GM23338 (cell line): ENCODE measurements around the gene DGKH. TPM values are rescaled to one million over a fixed set of nuclear protein-coding genes. Genes with fewer than 3 reads are reported as not detected.

Source experiments
- ATAC-seq: fragments of 200-7000 bp; cut with Tn5 transposase; 3 replicates; pipeline ENCODE4 v1.9.1; 2020
- DNase-seq: peaks from one replicate; pipeline ENCODE4 v3.0.0-alpha.2; 2015; ENCODE audit warnings: low spot score
- H2AFZ ChIP-seq: fragments of 200-600 bp; sonication (generic); 2 replicates; pipeline ENCODE4 v1.8.0; 2016; ENCODE audit warnings: antibody characterized with exemption, mild to moderate bottlenecking, moderate library complexity
- H3F3A ChIP-seq: fragments of 200-600 bp; sonication (generic); replicated peaks from 2 replicates; pipeline ENCODE4 v1.8.0; 2017; ENCODE audit warnings: antibody characterized with exemption, mixed run types, low read depth
- H3K27ac ChIP-seq: fragments of 200-600 bp; sonication (generic); 2 replicates; pipeline ENCODE4 v1.6.1; 2016; ENCODE audit warnings: low read depth
- H3K27me3 ChIP-seq: fragments of 200-600 bp; sonication (generic); 2 replicates; pipeline ENCODE4 v1.8.0; 2016; ENCODE audit warnings: mild to moderate bottlenecking, mixed run types, moderate library complexity; ENCODE audit not compliant: insufficient read depth
- H3K36me3 ChIP-seq: fragments of 200-600 bp; sonication (generic); 2 replicates; pipeline ENCODE4 v1.8.0; 2016; ENCODE audit warnings: mild to moderate bottlenecking; ENCODE audit not compliant: insufficient read depth
- H3K4me1 ChIP-seq: fragments of 200-600 bp; sonication (generic); 2 replicates; pipeline ENCODE4 v1.8.0; 2016; ENCODE audit warnings: mild to moderate bottlenecking, moderate library complexity; ENCODE audit not compliant: insufficient read depth
- H3K4me2 ChIP-seq: fragments of 200-600 bp; sonication (generic); 2 replicates; pipeline ENCODE4 v1.7.1; 2017; ENCODE audit warnings: mixed run types
- H3K4me3 ChIP-seq: fragments of 200-600 bp; sonication (generic); 2 replicates; pipeline ENCODE4 v1.6.1; 2016; ENCODE audit warnings: mixed run types
- H3K79me2 ChIP-seq: fragments of 200-600 bp; sonication (generic); replicated peaks from 2 replicates; pipeline ENCODE4 v1.8.0; 2017; ENCODE audit warnings: mild to moderate bottlenecking; ENCODE audit not compliant: insufficient read depth
- H3K9me2 ChIP-seq: fragments of 200-600 bp; sonication (generic); 2 replicates; pipeline ENCODE4 v1.8.0; 2017; ENCODE audit not compliant: insufficient read depth
- H4K20me1 ChIP-seq: fragments of 200-600 bp; sonication (generic); replicated peaks from 2 replicates; pipeline ENCODE4 v1.8.0; 2017; ENCODE audit warnings: mild to moderate bottlenecking; ENCODE audit not compliant: insufficient read depth
- H3K27ac Mint-ChIP-seq: 2 replicates; pipeline ENCODE4 v1.8.0; 2020; ENCODE audit warnings: inconsistent platforms, mild to moderate bottlenecking, moderate library complexity, mixed read lengths
- H3K27me3 Mint-ChIP-seq: 3 replicates; pipeline ENCODE4 v1.8.0; 2022; ENCODE audit warnings: low read depth, mild to moderate bottlenecking, moderate library complexity, mixed read lengths, inconsistent platforms; ENCODE audit not compliant: insufficient read depth, poor library complexity
- H3K36me3 Mint-ChIP-seq: 3 replicates; pipeline ENCODE4 v1.8.0; 2021; ENCODE audit warnings: low read depth, mild to moderate bottlenecking, inconsistent platforms, moderate library complexity, mixed read lengths
- H3K4me1 Mint-ChIP-seq: 3 replicates; pipeline ENCODE4 v1.8.0; 2020; ENCODE audit warnings: mild to moderate bottlenecking, inconsistent platforms, mixed read lengths
- H3K4me3 Mint-ChIP-seq: 3 replicates; pipeline ENCODE4 v1.8.0; 2021; ENCODE audit warnings: moderate library complexity, mild to moderate bottlenecking, inconsistent platforms, mixed read lengths
- H3K9me3 Mint-ChIP-seq: 3 replicates; pipeline ENCODE4 v1.8.0; 2020; ENCODE audit warnings: moderate library complexity, mild to moderate bottlenecking, inconsistent platforms, mixed read lengths
- CREB1 ChIP-seq: fragments of 250-450 bp; sonication (Bioruptor Pico); IDR thresholded peaks from 2 replicates; pipeline ENCODE4 v1.5.0; 2020; ENCODE audit warnings: low read depth, mild to moderate bottlenecking, moderate library complexity
- EZH2 ChIP-seq: fragments of 200-600 bp; sonication (generic); IDR thresholded peaks from one replicate; pipeline ENCODE4 v1.8.0; 2017; ENCODE audit warnings: antibody characterized with exemption, mild to moderate bottlenecking, low read depth; ENCODE audit not compliant: unreplicated experiment
- JUNB ChIP-seq: IDR thresholded peaks from one replicate; pipeline ENCODE4 v1.6.1; 2016; ENCODE audit warnings: antibody characterized with exemption; ENCODE audit not compliant: unreplicated experiment
- NANOG ChIP-seq: IDR thresholded peaks from 2 replicates; pipeline ENCODE4 v1.6.1; 2016; ENCODE audit warnings: antibody characterized with exemption, borderline replicate concordance
- POLR2AphosphoS5 ChIP-seq: IDR thresholded peaks from 2 replicates; pipeline ENCODE4 v1.6.1; 2016; ENCODE audit warnings: antibody characterized with exemption, low read depth
- REST ChIP-seq: IDR thresholded peaks from one replicate; pipeline ENCODE4 v1.6.1; 2018; ENCODE audit warnings: antibody characterized with exemption; ENCODE audit not compliant: unreplicated experiment
- STAT1 ChIP-seq: IDR thresholded peaks from one replicate; pipeline ENCODE4 v1.6.1; 2016; ENCODE audit warnings: antibody characterized with exemption; ENCODE audit not compliant: unreplicated experiment
- ZNF331 ChIP-seq: fragments of 250-450 bp; sonication (Bioruptor Pico); IDR thresholded peaks from 2 replicates; pipeline ENCODE4 v1.5.0; 2020; ENCODE audit warnings: low read depth, mild to moderate bottlenecking, moderate library complexity
- polyA plus RNA-seq: library from polyadenylated mRNA; unstranded; fragments of >200 nt; fragmentation: Nextera tagmentation; extraction: Ambion mirVana; gene quantifications from 2 replicates; pipeline ENCODE4 v1.2.1, GENCODE V29; 2016
- total RNA-seq: library from RNA; depleted of rRNA; stranded (reverse); fragments of >200 nt; shearing (Covaris generic); gene quantifications from 2 replicates; pipeline ENCODE4 v1.2.3, GENCODE V29; 2014
- TF ChIP-seq, protein P1 (sequence below): IDR thresholded peaks from 2 replicates; pipeline ENCODE4 v1.6.1; 2016; ENCODE audit warnings: antibody characterized with exemption
- TF ChIP-seq, protein P2 (sequence below): fragments of 250-450 bp; sonication (Bioruptor Pico); IDR thresholded peaks from 2 replicates; pipeline ENCODE4 v1.5.0; 2020; ENCODE audit warnings: mild to moderate bottlenecking, moderate library complexity

The DGKH gene
- total and polyA plus RNA-seq, 2 experiments from 2014 or later = 2.1 to 7.5 TPM

GRCh38 chr13:42146359-42146758 is 97.9 kb downstream of the DGKH start (continued):
- TF ChIP-seq REST = no peak

DNA sequence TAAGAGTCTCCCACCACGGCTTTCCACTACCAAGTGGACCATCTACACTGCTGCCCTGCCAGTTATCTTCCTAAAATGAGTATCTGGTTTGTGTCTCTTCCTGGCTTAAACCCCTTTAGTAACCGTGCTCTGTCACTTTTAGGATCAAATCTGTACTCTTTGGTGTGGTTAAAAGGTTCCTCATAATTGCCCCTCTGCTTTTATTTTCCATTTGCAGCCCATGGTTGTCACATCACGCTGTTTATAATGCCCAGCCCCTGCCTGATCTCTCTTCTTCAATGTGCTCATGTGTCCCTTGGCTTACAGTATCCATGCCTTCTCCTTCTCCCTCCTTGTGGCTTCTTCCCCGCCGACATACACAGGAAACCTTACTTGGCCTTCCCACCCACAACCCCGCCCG is 100.1 kb downstream of the DGKH start:
- H3K4me3 ChIP-seq = no peak overlapping the region
- H3K4me1 Mint-ChIP-seq = peaks cover 5% of the 10 kb centered on the region; the same call in 1 of the 3 replicates
- no peaks in the 10 kb centered on the region for H3K79me2 ChIP-seq
- no peaks in the 10 kb centered on the region for H3K9me2 ChIP-seq
- no peak overlapping the region for H2AFZ ChIP-seq
- H3K36me3 Mint-ChIP-seq = no peaks in the 10 kb centered on the region; the same call in 2 of the 3 replicates
- H3K4me3 Mint-ChIP-seq = no peak overlapping the region
- no peak overlapping the region for H3K27ac Mint-ChIP-seq
- H3K4me2 ChIP-seq = no peak overlapping the region
- no peaks in the 10 kb centered on the region for H3K9me3 Mint-ChIP-seq
- H3K27ac ChIP-seq = no peak overlapping the region
- H3K4me1 ChIP-seq = no peaks in the 10 kb centered on the region
- DNase-seq (no peak), ATAC-seq (no peak)
- no peaks in the 10 kb centered on the region for H3K27me3 ChIP-seq
- H3F3A ChIP-seq = no peaks in the 10 kb centered on the region
- peaks cover 2% of the 10 kb centered on the region for H3K27me3 Mint-ChIP-seq
- H3K36me3 ChIP-seq = no peaks in the 10 kb centered on the region
- H4K20me1 ChIP-seq = no peaks in the 10 kb centered on the region
- TF ChIP-seq CREB1 = no peak
- TF ChIP-seq STAT1 = no peak
- TF ChIP-seq, protein P1, sequence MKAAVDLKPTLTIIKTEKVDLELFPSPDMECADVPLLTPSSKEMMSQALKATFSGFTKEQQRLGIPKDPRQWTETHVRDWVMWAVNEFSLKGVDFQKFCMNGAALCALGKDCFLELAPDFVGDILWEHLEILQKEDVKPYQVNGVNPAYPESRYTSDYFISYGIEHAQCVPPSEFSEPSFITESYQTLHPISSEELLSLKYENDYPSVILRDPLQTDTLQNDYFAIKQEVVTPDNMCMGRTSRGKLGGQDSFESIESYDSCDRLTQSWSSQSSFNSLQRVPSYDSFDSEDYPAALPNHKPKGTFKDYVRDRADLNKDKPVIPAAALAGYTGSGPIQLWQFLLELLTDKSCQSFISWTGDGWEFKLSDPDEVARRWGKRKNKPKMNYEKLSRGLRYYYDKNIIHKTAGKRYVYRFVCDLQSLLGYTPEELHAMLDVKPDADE = no peak
- no peak for TF ChIP-seq REST
- no peak for TF ChIP-seq ZNF331 (CRISPR knock-in tag)
- no peak for TF ChIP-seq POLR2AphosphoS5
- TF ChIP-seq, protein P2, sequence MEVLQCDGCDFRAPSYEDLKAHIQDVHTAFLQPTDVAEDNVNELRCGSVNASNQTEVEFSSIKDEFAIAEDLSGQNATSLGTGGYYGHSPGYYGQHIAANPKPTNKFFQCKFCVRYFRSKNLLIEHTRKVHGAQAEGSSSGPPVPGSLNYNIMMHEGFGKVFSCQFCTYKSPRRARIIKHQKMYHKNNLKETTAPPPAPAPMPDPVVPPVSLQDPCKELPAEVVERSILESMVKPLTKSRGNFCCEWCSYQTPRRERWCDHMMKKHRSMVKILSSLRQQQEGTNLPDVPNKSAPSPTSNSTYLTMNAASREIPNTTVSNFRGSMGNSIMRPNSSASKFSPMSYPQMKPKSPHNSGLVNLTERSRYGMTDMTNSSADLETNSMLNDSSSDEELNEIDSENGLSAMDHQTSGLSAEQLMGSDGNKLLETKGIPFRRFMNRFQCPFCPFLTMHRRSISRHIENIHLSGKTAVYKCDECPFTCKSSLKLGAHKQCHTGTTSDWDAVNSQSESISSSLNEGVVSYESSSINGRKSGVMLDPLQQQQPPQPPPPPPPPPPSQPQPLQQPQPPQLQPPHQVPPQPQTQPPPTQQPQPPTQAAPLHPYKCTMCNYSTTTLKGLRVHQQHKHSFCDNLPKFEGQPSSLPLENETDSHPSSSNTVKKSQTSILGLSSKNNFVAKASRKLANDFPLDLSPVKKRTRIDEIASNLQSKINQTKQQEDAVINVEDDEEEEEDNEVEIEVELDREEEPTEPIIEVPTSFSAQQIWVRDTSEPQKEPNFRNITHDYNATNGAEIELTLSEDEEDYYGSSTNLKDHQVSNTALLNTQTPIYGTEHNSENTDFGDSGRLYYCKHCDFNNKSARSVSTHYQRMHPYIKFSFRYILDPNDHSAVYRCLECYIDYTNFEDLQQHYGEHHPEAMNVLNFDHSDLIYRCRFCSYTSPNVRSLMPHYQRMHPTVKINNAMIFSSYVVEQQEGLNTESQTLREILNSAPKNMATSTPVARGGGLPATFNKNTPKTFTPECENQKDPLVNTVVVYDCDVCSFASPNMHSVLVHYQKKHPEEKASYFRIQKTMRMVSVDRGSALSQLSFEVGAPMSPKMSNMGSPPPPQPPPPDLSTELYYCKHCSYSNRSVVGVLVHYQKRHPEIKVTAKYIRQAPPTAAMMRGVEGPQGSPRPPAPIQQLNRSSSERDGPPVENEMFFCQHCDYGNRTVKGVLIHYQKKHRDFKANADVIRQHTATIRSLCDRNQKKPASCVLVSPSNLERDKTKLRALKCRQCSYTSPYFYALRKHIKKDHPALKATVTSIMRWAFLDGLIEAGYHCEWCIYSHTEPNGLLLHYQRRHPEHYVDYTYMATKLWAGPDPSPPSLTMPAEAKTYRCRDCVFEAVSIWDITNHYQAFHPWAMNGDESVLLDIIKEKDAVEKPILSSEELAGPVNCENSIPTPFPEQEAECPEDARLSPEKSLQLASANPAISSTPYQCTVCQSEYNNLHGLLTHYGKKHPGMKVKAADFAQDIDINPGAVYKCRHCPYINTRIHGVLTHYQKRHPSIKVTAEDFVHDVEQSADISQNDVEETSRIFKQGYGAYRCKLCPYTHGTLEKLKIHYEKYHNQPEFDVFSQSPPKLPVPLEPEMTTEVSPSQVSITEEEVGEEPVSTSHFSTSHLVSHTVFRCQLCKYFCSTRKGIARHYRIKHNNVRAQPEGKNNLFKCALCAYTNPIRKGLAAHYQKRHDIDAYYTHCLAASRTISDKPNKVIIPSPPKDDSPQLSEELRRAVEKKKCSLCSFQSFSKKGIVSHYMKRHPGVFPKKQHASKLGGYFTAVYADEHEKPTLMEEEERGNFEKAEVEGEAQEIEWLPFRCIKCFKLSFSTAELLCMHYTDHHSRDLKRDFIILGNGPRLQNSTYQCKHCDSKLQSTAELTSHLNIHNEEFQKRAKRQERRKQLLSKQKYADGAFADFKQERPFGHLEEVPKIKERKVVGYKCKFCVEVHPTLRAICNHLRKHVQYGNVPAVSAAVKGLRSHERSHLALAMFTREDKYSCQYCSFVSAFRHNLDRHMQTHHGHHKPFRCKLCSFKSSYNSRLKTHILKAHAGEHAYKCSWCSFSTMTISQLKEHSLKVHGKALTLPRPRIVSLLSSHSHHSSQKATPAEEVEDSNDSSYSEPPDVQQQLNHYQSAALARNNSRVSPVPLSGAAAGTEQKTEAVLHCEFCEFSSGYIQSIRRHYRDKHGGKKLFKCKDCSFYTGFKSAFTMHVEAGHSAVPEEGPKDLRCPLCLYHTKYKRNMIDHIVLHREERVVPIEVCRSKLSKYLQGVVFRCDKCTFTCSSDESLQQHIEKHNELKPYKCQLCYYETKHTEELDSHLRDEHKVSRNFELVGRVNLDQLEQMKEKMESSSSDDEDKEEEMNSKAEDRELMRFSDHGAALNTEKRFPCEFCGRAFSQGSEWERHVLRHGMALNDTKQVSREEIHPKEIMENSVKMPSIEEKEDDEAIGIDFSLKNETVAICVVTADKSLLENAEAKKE (CRISPR knock-in tag) = no peak
- no peak for TF ChIP-seq NANOG
- no peak for TF ChIP-seq JUNB
- TF ChIP-seq EZH2 = no peak
